Left colon (tissue), 2 donors: ENCODE results near the gene ITGA1. TPM values are rescaled to one million over a fixed set of nuclear protein-coding genes. Genes with fewer than 3 reads are reported as not detected.
A peak's percentile ranks its signal among the peaks of the same experiment; 100 is the strongest.
"Not testable (repeated sequence)": the region's sequence is repeated elsewhere in the genome, so short reads cannot be mapped to it uniquely, and the experiment has no call there.

Source experiments
- ATAC-seq: fragments of 200-7000 bp; cut with Tn5 transposase; one replicate; pipeline ENCODE4 v1.9.1; 2020; ENCODE audit warnings: mild to moderate bottlenecking, moderate library complexity
- DNase-seq, 2 donors: peaks; one replicate each; pipeline ENCODE4 v3.0.0-alpha.2; 2020
- intact Hi-C, 2 donors: fragments of 100-400 bp; cut with DNase I in 1 of 2; cut with micrococcal nuclease in 1 of 2; formaldehyde crosslinking; loops; one replicate each; pipeline versions ENCODE4 v1.11.2 to v1.14.0; 2022; cut with DNase I, micrococcal nuclease
- long read RNA-seq: library from polyadenylated mRNA; unstranded; transcript quantifications from one replicate; pipeline ENCODE4 v2.0.0, GENCODE V29; 2021
- total RNA-seq, 2 donors: library from RNA; stranded (reverse); fragmentation: NEBNext Ultra II Directional; extraction: Animal tissue kit (Norgen Biotek cat#: 25700); gene quantifications; one replicate each; pipeline ENCODE4 v1.2.1, GENCODE V29; 2021
- donor health status: DM: no; HTN: no; CAD: no.
- donor health status: DM: yes; HTN: yes; CAD: no.

Gene ITGA1
- 10 to 100 TPM; 25.2 to 47.0 TPM for total RNA-seq
- long read RNA-seq, full-length matches to known transcripts = 13 of 21 reads
- long read RNA-seq, partial matches to known transcripts = 6 of 21 reads
- long read RNA-seq, other reads (novel, unspliced or antisense) = 2 of 21 reads

GRCh38 chr5:52787600-52788504 lies at the start of gene ITGA1, which contains the start of gene PELO:
Gene ITGA1, plus strand, starts transcription at chr5:52787916. Its CDS starts 438 bp downstream, at chr5:52788354.
Gene PELO, plus strand, starts transcription at chr5:52787916. Its CDS starts 12,479 bp downstream, at chr5:52800395.
- intact Hi-C loops = loop anchor here in 1 of 2 donors (2.0 to 10.0 kb wide), 2 partner anchors 127 to 307 kb away; no protein-coding TSS in a partner anchor

DNA sequence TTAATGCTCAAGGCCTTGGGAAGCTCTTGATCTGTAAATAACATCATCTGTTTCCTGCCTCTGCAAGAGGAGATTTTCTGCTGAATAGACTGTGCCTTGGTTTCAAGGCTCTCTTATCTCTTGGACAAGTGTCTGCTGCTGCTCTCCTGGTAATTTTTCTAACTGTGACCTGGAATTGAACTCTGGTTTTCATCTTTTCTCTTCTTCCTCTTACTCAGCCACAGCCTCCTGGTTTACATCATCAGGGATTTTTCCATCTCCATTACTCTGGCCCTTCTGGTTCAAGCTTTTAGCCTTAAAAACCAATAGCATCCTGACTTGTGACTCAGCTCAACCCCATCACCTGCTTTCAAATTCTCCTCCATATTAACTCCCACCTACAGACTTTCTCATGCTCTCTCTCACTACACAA lies 49.6 kb upstream of the ITGA1 start:
- no peak for DNase-seq
- no peak for ATAC-seq

More at GRCh38 chr5:52787600-52788504, at the start of gene ITGA1, which contains the start of gene PELO:
- peak; percentile 82 for ATAC-seq
- peak; percentile 81 to 86 for DNase-seq

DNA sequence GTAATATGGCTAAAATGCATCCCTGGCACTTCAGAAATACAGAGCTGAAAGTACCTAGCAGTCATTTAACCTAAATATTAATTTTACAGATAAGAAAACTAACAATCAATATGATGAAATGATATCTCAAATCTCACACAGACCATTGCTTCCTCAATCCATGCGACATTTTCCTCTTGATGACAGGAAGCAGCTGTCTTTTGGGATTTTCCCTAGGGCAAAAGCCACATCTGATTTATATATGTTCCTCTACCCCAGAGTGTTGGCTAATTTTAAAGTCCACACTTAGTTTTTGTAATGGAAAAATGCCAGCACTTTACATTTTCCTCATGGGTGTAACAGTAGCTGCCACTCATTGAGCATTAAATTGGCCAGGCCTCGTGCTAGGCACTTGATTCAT lies 47.7 kb upstream of the ITGA1 start:
- intact Hi-C loops = no loop called here
- no peak for DNase-seq
- ATAC-seq = no peak

More for the DNA sequence above, 49.6 kb upstream of the ITGA1 start:
- intact Hi-C loops = no loop called here

DNA sequence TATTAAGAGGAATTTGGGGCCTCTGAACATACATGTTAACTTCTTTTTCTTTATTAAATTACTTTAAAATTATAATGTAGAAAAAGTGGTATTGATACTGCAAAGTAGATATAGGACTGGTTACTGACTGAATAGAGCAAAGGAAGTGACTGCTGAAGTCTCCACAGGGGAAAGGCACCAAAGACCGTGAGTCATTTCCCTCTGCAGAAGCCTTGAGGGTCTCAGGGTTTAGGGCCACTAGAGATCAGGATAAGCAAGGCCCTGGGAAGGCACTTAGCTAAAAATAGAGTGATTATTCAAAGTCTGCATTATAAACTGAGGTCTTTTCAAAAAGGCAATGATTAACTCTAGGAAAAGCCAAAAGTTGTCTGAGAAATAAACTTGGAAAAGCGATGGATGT lies 44.7 kb upstream of the ITGA1 start:
- DNase-seq = no peak
- intact Hi-C loops = no loop called here
- no peak for ATAC-seq

DNA sequence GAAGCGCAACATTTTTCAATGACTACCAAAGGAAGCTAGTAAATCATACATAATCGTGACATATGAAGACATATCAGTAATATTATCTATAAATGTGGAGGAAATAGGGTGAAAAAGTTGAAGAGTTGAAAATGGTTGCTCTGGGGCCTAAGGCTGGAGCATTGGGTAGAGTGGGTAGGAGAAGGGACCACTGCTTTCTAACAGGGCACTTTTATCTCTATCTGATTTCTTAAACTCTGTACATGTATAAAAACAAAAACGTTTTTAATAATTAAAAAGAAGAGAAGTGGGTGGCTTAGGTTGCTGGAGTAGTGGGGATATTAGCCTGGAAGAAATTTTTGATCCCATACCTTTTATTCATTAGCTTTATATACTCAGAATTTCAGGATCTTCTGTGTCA lies 44.2 kb upstream of the ITGA1 start:
- intact Hi-C loops = no loop called here
- no peak for DNase-seq
- ATAC-seq = no peak

DNA sequence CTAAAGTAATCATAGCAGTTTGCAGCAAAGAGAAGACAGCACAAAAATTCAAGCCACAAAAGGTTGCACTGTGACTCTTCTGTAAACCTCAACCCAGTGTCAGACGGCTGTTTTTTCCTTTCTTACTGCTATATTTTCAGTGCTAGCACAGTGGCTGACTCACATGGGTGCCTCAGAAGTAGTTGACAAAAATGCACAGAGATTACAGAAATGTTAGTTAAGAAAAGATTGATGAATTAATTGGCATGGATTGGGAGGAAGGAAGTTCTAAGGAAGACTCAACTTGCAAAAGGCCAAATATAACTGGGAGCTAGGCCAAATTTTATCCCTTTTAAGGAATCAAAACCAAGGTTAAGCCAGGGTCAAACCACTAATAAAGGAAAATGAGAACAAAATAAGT lies 43.7 kb upstream of the ITGA1 start:
- DNase-seq (no peak), ATAC-seq (no peak)
- intact Hi-C loops = no loop called here

GRCh38 chr5:52744867-52745458 lies 42.8 kb upstream of the ITGA1 start:
- DNase-seq = not testable (repeated sequence)

GRCh38 chr5:52746539-52746938 lies 41.2 kb upstream of the ITGA1 start:
- intact Hi-C loops = no loop called here
- no peak for ATAC-seq
- no peak for DNase-seq

More at GRCh38 chr5:52744867-52745458, 42.8 kb upstream of the ITGA1 start:
- intact Hi-C loops, ATAC-seq: not testable (repeated sequence)

DNA sequence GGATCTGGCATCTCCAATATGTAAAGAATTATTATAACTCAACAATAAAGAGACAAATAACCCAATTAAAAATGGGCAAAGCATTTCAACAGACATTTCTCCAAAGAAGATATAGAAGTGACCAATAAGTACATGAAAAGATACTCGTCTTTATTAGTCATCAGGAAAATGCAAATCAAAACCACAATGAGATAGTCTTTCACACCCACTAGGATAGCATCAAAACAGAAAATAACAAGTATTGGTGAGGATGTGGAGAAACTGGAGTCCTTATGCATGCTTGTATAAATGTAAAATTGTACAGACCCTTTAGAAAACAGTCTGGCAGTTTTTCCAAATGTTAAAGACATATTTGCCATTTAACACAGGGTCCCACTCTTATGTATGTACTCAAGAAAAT lies 39.1 kb upstream of the ITGA1 start:
- DNase-seq (no peak), ATAC-seq (no peak)
- intact Hi-C loops = no loop called here

- ATAC-seq (no peak), DNase-seq (no peak)
- intact Hi-C loops = no loop called here
Measured at GRCh38 chr5:52749666-52750065, 38.0 kb upstream of the ITGA1 start.

DNA sequence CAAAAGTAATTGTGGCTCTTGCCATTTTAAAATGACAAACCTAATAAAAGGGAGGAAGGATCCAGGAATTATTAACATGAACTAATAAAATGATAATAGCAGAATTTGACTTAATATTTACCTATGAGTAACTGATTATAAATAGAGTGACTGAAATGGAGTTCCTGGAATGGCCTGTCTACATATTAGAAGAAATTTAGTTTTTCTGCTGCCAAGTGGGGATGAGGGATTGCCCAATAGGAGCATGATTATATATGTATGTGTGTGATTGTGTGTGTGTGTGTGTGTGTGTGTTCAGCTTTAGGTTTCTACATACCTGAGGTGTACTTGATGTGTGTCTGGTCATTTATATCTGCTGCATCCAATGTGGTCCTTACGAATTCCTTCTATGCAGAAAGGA lies 36.6 kb upstream of the ITGA1 start:
- no peak for ATAC-seq
- intact Hi-C loops = no loop called here

GRCh38 chr5:52754051-52754450 lies 33.7 kb upstream of the ITGA1 start:
- ATAC-seq = no peak
- intact Hi-C loops = no loop called here
- no peak for DNase-seq

More for the DNA sequence above, 36.6 kb upstream of the ITGA1 start:
- no peak for DNase-seq

DNA sequence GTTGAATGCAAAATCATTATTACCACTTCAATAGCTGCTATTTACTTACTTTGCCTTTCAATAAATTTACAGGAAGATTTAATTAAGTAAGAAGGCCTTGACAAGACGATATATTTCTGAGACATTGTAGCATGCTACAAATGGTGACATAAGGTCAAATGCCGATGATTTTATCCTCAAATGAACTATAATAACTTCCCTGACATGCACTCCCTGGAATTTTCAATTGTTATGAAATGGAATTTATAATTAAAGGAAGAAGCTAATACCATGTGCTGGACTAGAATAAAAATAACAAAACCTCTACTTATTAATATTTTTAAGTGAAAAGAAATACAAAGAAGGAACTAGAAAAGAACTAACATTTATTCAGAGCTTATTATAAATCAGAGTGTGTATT lies 30.2 kb upstream of the ITGA1 start:
- intact Hi-C loops = no loop called here
- ATAC-seq (no peak), DNase-seq (no peak)

GRCh38 chr5:52758014-52758413 lies 29.7 kb upstream of the ITGA1 start:
- no peak for DNase-seq
- no peak for ATAC-seq
- intact Hi-C loops = no loop called here

DNA sequence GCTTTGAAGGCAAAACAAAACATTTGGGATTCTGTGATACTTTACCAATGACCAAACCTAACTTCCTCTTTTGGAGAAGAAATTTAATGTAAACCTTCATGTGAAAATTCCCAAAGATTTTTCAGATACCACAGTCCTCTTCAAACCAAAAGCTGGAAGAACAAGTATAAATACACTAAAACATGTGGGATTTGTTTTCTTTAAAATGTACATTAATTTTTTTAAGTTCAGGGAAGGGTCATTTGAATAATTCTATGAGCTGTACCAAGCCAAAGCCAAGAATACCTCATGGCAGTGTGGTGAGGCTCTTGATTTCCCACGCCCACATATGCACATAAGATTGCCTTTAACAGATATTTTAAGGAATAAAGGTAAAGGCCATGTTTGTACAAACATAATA lies 28.4 kb upstream of the ITGA1 start:
- ATAC-seq = no peak
- intact Hi-C loops = no loop called here
- no peak for DNase-seq

- intact Hi-C loops = no loop called here
- DNase-seq = no peak
- no peak for ATAC-seq
Measured at GRCh38 chr5:52760695-52761366, 26.9 kb upstream of the ITGA1 start.

GRCh38 chr5:52767217-52767743 lies 20.4 kb upstream of the ITGA1 start:
- no peak for ATAC-seq
- no peak for DNase-seq
- intact Hi-C loops = no loop called here

DNA sequence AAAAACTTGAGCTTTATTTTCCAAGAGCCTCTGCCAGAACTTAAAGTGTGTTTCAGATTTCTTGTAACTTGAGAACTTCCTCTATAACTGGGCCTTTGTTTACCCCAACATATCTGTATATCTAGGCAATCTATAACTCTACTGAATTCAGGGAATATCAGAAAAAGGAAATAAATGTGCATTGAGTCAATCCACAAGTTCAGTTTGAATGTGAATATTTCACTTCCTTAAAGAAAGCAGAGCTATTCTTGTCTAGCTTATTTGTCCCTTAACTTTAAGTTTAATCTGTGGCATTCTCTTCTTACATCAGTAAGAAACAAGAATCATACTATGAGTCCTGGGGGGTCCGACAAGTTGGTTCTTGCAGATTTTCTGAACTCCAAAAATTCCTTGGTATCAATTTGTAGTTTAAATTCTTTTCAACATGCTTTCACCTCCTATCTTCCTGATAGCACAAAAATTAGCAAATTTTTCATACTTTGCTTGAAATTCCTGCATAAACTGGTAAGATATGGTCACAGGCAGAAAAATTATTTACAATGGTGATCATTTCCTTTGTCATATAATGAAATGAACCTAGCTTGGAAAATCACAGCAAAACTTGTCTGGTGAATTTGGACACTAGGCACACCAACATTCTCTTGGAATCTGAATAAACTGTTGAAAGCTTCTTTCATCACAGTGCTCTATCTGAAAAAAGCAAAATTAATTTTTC lies 19.8 kb upstream of the ITGA1 start:
- intact Hi-C loops = no loop called here
- DNase-seq = no peak
- ATAC-seq = no peak
